CD4-positive, alpha-beta T cell treated with Interleukin-15 for 4 hours (primary cell): Measurements from ENCODE around the gene BBS2.

Experiments
- DNase-seq: peaks from one replicate; pipeline ENCODE4 v3.0.0-alpha.2; 2020; ENCODE audit warnings: low spot score

BBS2 gene

DNA sequence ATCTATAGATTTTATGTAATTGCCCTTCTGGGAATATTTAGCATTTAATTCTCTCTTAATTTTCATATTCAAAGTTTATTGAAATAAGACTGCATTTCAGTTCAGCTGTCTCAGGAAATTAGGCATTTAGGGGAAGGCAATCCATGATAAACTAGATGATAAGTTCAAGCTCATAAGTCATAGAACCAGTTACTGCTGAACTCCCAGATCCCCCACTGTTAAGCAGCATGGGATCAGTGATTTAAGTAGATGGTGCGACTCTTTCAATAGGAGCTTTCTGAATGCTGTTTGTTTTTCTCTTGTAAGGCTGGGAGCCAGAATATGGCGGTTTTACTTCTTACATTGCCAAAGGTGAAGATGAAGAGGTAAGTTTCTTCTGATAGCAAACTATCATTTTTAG lies 44.6 kb downstream of the BBS2 start:
- no peak for DNase-seq

DNA sequence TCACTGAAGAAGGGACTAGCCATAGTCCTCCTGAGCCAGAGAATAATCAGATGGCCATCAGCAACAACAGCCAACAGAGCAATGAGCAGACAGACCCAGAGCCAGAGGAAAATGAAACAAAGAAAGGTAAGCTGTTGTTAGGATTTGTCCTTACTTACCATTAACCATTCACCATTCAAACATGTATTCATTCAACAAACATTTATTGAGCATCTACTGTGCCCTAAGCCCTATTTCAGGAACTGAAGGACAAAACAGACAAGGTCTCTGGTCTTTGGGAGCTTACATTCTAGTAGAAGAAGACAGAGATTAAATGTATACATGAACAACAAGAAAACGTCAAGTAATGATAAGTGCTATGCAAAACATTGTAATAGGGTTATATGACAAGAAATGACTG lies 49.2 kb downstream of the BBS2 start:
- DNase-seq, result no peak

- no peak for DNase-seq
These were observed 49.6 kb downstream of the BBS2 start for GRCh38 chr16:56470232-56470631.

- DNase-seq, result no peak
These were observed 50.1 kb downstream of the BBS2 start for GRCh38 chr16:56469748-56470147.

DNA sequence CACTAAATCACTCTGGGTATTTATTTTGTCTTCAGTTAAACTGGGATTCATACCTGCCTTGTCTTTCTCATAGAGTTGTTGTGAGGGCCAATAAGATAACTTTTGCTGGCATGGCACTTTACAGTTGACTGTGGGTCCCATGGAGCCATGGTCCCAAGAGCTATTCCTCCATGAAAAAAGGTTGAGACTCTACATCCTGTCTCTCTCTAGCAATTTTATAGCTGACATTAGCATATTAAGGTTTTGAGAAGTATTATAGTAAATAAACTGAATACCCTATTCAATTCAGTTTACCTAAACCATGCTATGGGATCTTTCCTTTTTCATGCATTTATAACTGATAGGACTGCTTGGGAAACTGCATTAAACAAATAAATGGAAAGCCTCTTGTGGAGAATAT lies 51.0 kb downstream of the BBS2 start:
- no peak for DNase-seq

DNA sequence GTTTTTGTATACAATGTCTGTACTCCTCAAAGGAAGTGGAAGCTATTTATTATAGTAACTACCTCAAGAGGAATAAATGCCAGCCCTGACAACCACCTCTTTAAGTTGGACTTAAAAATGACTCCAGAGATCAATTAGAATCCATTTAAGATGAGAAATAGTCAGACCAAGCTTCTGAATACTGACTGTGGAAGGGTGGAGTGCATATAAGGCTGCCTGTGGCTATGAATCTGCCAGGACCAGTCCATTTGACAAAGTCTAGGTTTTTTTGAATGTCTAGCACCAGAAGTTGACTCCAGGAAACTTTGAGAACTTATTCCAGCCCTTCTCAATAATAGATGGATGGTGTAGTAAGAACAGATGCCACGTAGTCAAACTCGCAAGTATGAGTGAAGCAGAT lies 53.5 kb downstream of the BBS2 start:
- no peak for DNase-seq

DNA sequence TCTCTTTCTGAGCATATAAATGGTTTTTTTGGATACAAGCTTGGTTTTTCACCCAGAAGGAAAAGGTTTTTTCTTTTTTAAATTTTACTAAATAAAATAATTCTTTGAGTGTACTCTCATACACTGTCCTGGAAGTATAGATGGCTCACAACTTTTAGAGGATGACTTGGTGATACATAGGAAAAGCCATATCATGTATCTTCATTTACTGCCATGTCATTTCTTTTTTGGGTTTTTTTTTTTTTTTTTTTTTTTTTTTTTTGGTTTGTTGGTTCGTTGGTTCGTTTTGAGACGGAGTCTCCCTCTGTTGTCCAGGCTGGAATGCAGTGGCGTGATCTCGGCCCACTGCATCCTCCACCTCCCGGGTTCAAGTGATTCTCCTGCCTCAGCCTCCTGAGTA lies 56.7 kb downstream of the BBS2 start:
- DNase-seq, result no peak

DNA sequence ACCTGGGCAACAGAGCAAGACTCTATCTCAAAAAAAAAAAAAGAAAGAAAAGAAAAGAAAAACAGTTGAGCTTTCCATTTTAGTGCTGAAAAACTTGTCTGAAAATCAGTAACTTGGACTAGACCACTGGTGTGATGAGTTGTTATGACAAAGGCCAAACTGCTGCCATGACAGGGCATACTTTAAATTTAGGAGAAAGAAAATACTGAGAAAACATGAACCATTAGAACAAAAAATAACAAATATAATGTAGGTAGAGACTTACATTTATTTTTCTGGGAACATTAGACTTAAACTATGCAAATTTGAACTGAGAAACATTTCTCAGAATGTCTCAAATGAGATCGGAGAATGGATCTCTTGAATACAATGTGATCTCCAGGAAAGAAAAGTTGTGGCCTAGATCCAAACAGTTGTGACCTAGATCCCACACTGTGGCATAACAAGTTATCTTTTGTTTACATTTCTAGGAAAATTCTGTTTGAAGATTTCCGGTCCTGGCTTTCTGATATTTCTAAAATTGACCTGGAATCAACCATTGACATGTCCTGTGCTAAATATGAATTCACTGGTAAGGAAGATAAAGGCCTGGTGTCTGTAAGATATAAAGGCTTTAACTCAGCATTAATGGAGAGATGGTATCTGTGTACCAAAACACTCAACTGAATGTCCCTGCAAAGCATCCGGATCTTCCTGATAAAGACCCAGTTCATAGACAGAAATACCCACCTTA lies 57.6 kb downstream of the BBS2 start:
- DNase-seq, result no peak

GRCh38 chr16:56460101-56460500 lies 59.7 kb downstream of the BBS2 start:
- no peak for DNase-seq

DNA sequence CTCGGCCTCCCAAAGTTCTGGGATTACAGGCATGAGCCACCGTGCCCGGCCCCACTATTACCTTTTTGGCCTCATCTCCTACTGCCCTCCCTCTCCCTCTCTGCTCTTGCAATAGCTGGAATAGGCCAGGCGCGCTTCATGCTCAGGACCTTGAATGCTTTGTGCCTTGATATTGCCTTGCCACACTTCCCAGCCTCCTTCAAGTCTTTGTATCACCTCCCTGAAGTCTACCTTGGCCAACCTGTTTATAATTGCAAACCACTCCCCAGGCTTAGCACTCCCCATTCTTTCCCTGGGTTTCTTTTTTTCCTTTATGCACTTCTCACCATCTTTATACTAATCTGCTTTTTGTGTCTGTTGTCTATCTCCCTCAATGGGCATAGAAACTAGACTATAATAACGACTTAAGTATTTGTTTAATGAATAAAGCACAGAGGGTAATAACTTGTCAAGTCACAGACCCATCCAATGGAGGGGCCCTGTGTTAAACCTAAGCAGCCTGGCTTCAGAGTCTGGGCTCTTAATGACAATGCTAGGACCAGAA lies 61.8 kb downstream of the BBS2 start:
- DNase-seq, result no peak

DNA sequence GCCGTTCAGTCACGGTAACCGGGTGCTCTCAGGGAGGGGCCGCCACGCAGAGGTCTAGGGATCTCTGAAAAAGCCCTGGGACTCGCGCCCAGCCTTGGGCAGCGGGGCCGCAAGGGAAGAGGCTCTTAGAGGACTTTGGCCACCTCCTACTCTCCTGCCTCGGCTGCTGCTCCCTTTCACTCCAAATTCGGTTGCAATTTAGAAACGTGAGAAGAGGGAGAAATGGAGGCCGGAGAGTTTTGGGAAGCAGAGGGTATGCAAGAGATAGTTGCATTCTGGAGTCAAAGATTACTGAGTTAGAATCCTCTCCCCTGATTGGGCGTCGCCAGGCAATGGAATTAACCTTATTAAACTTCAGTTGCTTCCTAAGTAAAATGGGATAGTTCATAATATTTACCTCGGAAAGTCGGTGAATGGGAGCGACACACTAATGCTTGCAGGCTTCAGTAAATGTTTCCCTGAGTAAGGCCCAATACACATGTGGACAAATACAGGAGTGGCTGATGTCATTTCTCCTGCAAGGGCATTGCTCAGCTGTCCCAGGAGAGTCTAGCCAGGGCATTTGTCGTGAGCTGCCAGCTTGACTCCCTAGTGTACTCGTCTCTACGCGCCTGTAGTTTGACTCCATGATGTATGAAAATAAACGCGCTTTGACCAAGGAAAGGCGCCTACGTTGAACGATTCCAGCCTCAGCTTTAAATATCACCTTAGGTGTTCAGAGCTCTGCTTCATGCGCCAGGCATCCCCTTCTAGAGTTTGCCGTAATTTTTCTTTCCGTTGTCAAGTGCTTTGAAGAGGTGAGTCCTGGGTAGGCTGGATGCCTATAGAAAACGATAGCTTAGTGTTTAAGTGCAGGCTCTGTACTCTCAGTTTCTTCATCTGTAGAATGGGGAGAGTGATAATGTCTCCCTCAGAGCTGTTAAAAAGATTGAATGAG lies 67.8 kb downstream of the BBS2 start:
- no peak for DNase-seq

DNA sequence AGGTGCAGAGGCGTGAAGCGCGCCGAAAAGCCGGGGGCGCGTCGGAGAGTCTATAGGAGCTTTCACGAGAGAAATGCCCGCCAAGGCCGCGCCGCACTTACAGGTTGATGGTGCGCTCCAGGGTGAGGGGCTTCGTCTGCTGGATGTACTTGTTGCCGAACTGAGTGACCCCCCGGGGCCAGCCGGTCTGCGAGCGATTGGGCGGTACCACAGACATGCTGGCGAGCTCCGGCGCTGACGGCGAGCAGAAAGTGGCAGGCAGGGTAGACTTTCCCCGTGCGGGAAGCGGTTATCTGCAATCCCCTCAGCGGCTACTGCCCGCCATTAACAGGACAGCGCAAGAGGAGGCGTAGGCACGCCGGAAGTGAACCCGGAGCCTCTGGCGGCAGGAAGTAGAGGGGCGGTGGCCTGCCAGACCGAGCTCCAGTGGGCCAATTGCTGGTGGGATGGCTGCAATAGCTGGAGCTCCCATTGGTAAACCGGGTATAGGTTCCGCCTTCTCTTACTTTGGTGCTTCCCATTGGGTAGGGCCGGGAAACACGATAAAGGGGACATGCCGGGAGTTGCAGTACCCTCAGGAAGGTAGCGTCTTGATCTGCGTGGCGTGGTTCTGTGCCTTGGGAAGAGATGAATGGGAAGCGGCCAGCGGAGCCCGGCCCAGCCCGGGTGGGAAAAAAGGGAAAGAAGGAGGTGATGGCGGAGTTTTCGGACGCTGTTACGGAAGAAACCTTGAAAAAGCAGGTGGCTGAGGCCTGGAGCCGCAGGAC lies 68.7 kb downstream of the BBS2 start, which contains the start of the genes NUDT21 and OGFOD1:
Gene NUDT21, minus strand, starts transcription at position 347 of the 767 bp plus-strand sequence. Its CDS starts 130 bp downstream, at position 217.
Gene OGFOD1, plus strand, starts transcription at position 569 of the 767 bp plus-strand sequence. Its CDS starts 59 bp downstream, at position 628.
- DNase-seq, result peak; percentile 96

DNA sequence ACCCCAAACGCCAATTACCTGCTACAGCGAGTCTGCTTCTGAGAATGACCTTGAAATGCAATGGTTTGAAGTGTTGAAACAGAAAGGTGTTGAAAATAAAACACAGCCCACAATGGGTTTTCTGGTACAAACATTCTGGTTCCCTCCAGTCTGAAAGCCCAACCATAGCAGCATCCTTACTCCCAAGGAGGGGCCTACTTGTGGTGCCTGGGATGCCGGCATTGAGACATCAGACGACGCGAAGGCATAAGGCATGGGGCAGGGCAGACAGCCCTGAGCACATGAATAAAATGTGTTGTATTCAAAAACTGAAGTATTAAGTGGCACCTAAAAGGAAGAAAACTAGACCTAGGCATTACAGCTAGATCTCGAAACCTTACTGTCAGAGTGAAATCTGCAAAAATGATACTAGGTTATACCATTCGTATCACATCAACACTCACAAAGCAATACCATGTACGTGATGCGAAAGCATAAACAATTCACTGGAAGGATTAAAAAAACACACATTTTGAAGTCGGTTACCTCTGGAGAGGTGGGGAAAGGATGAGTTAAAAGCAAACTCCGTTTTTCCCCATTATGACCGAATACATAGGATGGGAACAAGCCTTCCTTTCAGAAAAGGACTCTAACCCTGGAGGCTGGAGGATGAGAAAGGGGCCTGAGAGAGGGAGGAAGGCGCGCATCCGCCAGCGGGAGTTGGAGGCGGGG lies 69.4 kb downstream of the BBS2 start:
- DNase-seq, result no peak

DNA sequence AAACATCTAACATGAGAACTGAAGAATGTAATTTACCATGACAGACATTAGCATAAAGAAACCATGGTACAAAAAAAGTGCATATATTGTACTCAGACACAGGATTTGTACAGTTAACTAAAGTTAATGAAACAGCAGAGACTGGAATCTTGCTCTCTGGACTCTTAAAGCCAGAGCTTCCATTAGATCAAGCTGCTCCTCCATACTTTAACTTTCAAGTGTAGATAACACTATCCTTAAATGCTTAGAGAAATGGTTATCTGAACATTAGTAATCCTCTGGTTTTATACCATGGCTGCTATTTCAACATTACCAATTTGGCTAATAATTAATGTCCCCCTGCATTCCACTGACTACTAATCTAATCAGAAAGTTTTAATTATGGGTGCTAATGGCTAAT lies 71.8 kb downstream of the BBS2 start:
- no peak for DNase-seq

DNA sequence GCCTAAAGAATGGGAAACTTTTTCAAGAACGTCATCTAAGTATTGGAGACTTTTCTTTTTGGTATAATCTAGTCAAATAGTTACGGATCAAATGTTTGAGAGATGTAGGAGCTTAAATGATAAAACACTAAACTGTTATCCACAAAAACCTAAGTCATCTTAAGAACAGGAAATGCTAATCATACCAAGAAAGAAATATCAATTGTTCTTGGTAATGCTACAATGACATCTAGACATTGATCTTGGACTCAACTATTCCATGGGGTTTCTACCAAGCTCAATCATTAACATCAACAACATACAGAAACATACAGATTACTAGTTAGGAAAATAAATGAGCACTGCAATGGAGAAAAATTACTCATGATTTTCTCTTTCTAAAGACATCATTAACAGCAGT lies 72.5 kb downstream of the BBS2 start:
- DNase-seq, result no peak

GRCh38 chr16:56438038-56438437 lies 81.8 kb downstream of the BBS2 start:
- no peak for DNase-seq

DNA sequence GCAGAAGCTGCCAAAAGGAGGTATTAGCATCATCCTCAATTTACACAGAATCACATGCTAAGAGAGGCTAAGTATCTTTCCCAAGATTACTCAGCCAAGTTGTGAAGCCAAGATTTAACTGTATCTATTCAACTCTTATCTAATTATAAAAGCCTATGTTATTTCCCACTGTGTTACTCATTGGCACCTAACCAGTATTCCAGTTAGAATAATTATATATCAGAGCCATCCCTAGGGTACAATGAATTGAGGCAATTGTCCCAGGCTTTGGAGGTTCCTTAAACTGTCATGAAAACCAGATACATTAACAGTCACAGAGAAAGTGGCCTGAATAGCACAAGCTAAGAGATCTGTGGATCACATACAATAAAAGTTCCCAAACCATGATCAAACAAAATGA lies 83.6 kb downstream of the BBS2 start:
- no peak for DNase-seq
